GM12878 (cell line): Measurements from ENCODE around the gene PPIP5K2. TPM values are rescaled to one million over a fixed set of nuclear protein-coding genes. Genes with fewer than 3 reads are reported as not detected.

Source experiments
- ATAC-seq: fragments of 200-7000 bp; cut with Tn5 transposase; 3 replicates; pipeline ENCODE4 v1.9.1; 2020; ENCODE audit warnings: mild to moderate bottlenecking, moderate library complexity
- BruUV-seq: library from RNA; stranded (reverse); fragments of 400-500 nt; replicated peaks from 2 replicates; lab custom pipeline; 2021; lab: Mats Ljungman, UMichigan
- CTCF ChIA-PET: fragments of 300-600 bp; sonication (Branson Sonifier 250); formaldehyde crosslinking; extraction: SDS; loops from one replicate; lab custom pipeline; 2021; ENCODE audit warnings: inconsistent platforms; lab: Yijun Ruan, JAX
- POLR2A ChIA-PET: fragments of 350-600 bp; formaldehyde crosslinking; extraction: SDS; loops from one replicate; lab custom pipeline; 2021; ENCODE audit warnings: inconsistent platforms; lab: Charles Lee
- RAD21 ChIA-PET: fragments of 300-600 bp; sonication (Branson Sonifier 250); formaldehyde crosslinking; loops from one replicate; lab custom pipeline; 2023; ENCODE audit warnings: antibody characterized with exemption; ENCODE audit not compliant: unreplicated experiment; lab: Charles Lee
- SMC1A ChIA-PET: fragments of 300-600 bp; sonication (Branson Sonifier 250); formaldehyde crosslinking; loops from one replicate; lab custom pipeline; 2023; ENCODE audit not compliant: unreplicated experiment, uncharacterized antibody; lab: Charles Lee
- DNase-seq: peaks from one replicate; pipeline ENCODE4 v3.0.0-alpha.2; 2011; ENCODE audit warnings: low read depth, low spot score
- FAIRE-seq: peaks from 3 replicates; lab custom pipeline; 2011; peaks lifted over from hg19 to GRCh38; lab: Jason Lieb, UNC
- H2AFZ ChIP-seq: 2 replicates; pipeline ENCODE4 v1.6.0; 2011; ENCODE audit warnings: low read depth, low read length, control low read depth; ENCODE audit not compliant: control insufficient read depth
- H3K27ac ChIP-seq: 2 replicates; pipeline ENCODE4 v1.5.1; 2011; ENCODE audit warnings: control low read depth; ENCODE audit not compliant: control insufficient read depth, insufficient read depth
- H3K27me3 ChIP-seq, 2 experiments: replicated peaks in 1 of 2; 2 replicates each; pipeline versions ENCODE4 v1.6.0 to v1.6.1; 2011; ENCODE audit warnings: low read length in 1 of 2; ENCODE audit not compliant: control insufficient read depth in 2 of 2, insufficient read depth in 2 of 2
- H3K36me3 ChIP-seq, 2 experiments: 2 replicates each; pipeline ENCODE4 v1.5.1; 2011; ENCODE audit warnings: low read length in 1 of 2; ENCODE audit not compliant: control insufficient read depth in 2 of 2, insufficient read depth in 2 of 2
- H3K4me1 ChIP-seq: 2 replicates; pipeline ENCODE4 v1.6.1; 2011; ENCODE audit warnings: mild to moderate bottlenecking, low read length, moderate library complexity, mixed read lengths; ENCODE audit not compliant: control insufficient read depth, insufficient read depth
- H3K4me2 ChIP-seq: 2 replicates; pipeline ENCODE4 v1.6.0; 2011; ENCODE audit warnings: control low read depth; ENCODE audit not compliant: control insufficient read depth, insufficient read depth
- H3K4me3 ChIP-seq: fragments of 200-600 bp; sonication (generic); 2 replicates; pipeline ENCODE4 v1.5.1; 2016
- H3K79me2 ChIP-seq: 2 replicates; pipeline ENCODE4 v1.6.0; 2011; ENCODE audit warnings: low read length; ENCODE audit not compliant: control insufficient read depth, insufficient read depth
- H3K9ac ChIP-seq: 2 replicates; pipeline ENCODE4 v1.8.0; 2011; ENCODE audit warnings: low read length, control low read depth, mixed read lengths; ENCODE audit not compliant: control insufficient read depth, insufficient read depth
- H3K9me3 ChIP-seq: replicated peaks from 3 replicates; pipeline ENCODE4 v1.5.1; 2011; ENCODE audit warnings: mild to moderate bottlenecking, low read length; ENCODE audit not compliant: control insufficient read depth, insufficient read depth
- H4K20me1 ChIP-seq: 2 replicates; pipeline ENCODE4 v1.6.0; 2011; ENCODE audit not compliant: control insufficient read depth, insufficient read depth
- CREB1 ChIP-seq: IDR thresholded peaks from 2 replicates; pipeline ENCODE4 v1.6.1; 2012; ENCODE audit warnings: low read depth, mild to moderate bottlenecking, inconsistent platforms
- EP300 ChIP-seq, 2 experiments: fragments of 150-350 bp in 1 of 2; IDR thresholded peaks; 2 replicates each; pipeline ENCODE4 v1.6.1; 2011 to 2012; ENCODE audit warnings: low read depth in 2 of 2, low read length in 2 of 2, borderline replicate concordance in 1 of 2, improper control_type of control experiment in 1 of 2, inconsistent platforms in 1 of 2; ENCODE audit not compliant: control insufficient read depth in 1 of 2
- FOXK2 ChIP-seq: fragments of 450-650 bp; IDR thresholded peaks from 2 replicates; pipeline ENCODE4 v1.6.1; 2017; ENCODE audit warnings: mild to moderate bottlenecking, moderate library complexity
- FOXM1 ChIP-seq: IDR thresholded peaks from 2 replicates; pipeline ENCODE4 v1.6.1; 2012; ENCODE audit warnings: low read depth, mild to moderate bottlenecking, inconsistent platforms, low read length, moderate library complexity
- HDGF ChIP-seq: fragments of 450-650 bp; IDR thresholded peaks from 2 replicates; pipeline ENCODE4 v1.6.1; 2016; ENCODE audit warnings: antibody characterized with exemption
- IRF4 ChIP-seq: IDR thresholded peaks from 2 replicates; pipeline ENCODE4 v1.6.1; 2011; ENCODE audit warnings: low read depth, low read length
- LARP7 ChIP-seq: fragments of 450-650 bp; IDR thresholded peaks from 2 replicates; pipeline ENCODE4 v1.6.1; 2017; ENCODE audit warnings: mild to moderate bottlenecking
- MYC ChIP-seq: IDR thresholded peaks from 2 replicates; pipeline ENCODE4 v1.6.1; 2011; ENCODE audit warnings: mild to moderate bottlenecking, low read length, moderate library complexity, inconsistent platforms; ENCODE audit not compliant: insufficient read depth, insufficient replicate concordance, insufficient read length, severe bottlenecking
- NBN ChIP-seq: fragments of 450-650 bp; IDR thresholded peaks from 2 replicates; pipeline ENCODE4 v1.6.1; 2016
- NR2F1 ChIP-seq: fragments of 450-650 bp; conservative IDR thresholded peaks from 2 replicates; pipeline ENCODE4 v1.6.1; 2017; ENCODE audit warnings: mild to moderate bottlenecking
- RAD51 ChIP-seq: fragments of 450-650 bp; IDR thresholded peaks from 2 replicates; pipeline ENCODE4 v1.6.1; 2016; ENCODE audit warnings: moderate library complexity, mild to moderate bottlenecking, inconsistent platforms
- RB1 ChIP-seq: fragments of 450-650 bp; formaldehyde crosslinking; IDR thresholded peaks from 2 replicates; pipeline ENCODE4 v1.6.1; 2017; ENCODE audit warnings: mild to moderate bottlenecking, borderline replicate concordance
- RUNX3 ChIP-seq: IDR thresholded peaks from 2 replicates; pipeline ENCODE4 v1.6.1; 2012; ENCODE audit warnings: low read length, inconsistent platforms
- SMARCA5 ChIP-seq: fragments of 450-650 bp; IDR thresholded peaks from 2 replicates; pipeline ENCODE4 v1.6.1; 2017; ENCODE audit warnings: mild to moderate bottlenecking
- WGBS: methylation state at CpG from one replicate; pipeline ENCODE4 v1.1.6; 2016; ENCODE audit warnings: low lambda C conversion rate; ENCODE audit not compliant: insufficient replicate concordance, insufficient coverage; ENCODE audit errors: missing lambda C conversion rate; 5-methylcytosine and 5-hydroxymethylcytosine counted together
- in situ Hi-C: fragments of 300-500 bp; cut with MboI; formaldehyde crosslinking; loops from 9 replicates; pipeline ENCODE4 v1.14.3; 2018; ENCODE audit warnings: mixed read lengths
- intact Hi-C: fragments of 100-400 bp; cut with micrococcal nuclease; formaldehyde crosslinking; loops from one replicate; pipeline ENCODE4 v1.14.2; 2022; ENCODE audit not compliant: unreplicated experiment
- polyA plus RNA-seq, 11 experiments: library from polyadenylated mRNA; depleted of rRNA in 4 of 11; unstranded in 6 of 11; stranded (reverse) in 5 of 11; fragments of >200 nt; fragmentation: Nextera tagmentation in 4 of 11; fragmentation: Illumina TruSeq in 1 of 11; extraction: Ambion mirVana in 4 of 11; extraction: Trizol in 1 of 11; gene quantifications; 1 replicate in 1 of 11; 2 replicates in 10 of 11; pipeline versions ENCODE4 v1.2.1 to v1.2.3, GENCODE V29; 2011 to 2016; ENCODE audit warnings: inconsistent platforms in 2 of 11, missing spikeins in 2 of 11, low read depth in 1 of 11
- total RNA-seq, 4 experiments: library from RNA; depleted of rRNA in 3 of 4; stranded (reverse); fragments of >200 nt in 3 of 4; fragmentation: Illumina TruSeq in 1 of 4; extraction: Trizol in 1 of 4; gene quantifications; 2 replicates each; pipeline versions ENCODE4 v1.2.1 to v1.2.3, GENCODE V29; 2013 to 2021
- TF ChIP-seq, protein P1 (sequence below): IDR thresholded peaks from 2 replicates; pipeline ENCODE4 v1.6.1; 2012; ENCODE audit warnings: low read depth, low read length, improper control_type of control experiment
- TF ChIP-seq, protein P2 (sequence below): fragments of 450-650 bp; IDR thresholded peaks from 2 replicates; pipeline ENCODE4 v1.6.1; 2017; ENCODE audit warnings: mild to moderate bottlenecking, moderate library complexity
- TF ChIP-seq, protein P3 (sequence below): fragments of 450-650 bp; IDR thresholded peaks from 2 replicates; pipeline ENCODE4 v1.6.1; 2017; ENCODE audit warnings: mild to moderate bottlenecking, low read depth, inconsistent platforms; ENCODE audit not compliant: poor library complexity, severe bottlenecking
- TF ChIP-seq, protein P4 (sequence below): IDR thresholded peaks from 2 replicates; pipeline ENCODE4 v1.6.1; 2011; ENCODE audit warnings: low read depth, mild to moderate bottlenecking, low read length, moderate library complexity, borderline replicate concordance; ENCODE audit errors: extremely low read depth

The PPIP5K2 gene
- total and polyA plus RNA-seq, 10 of the 15 experiments (the other 5 are each of a cell fraction or from before 2014, with no cell fraction given), result 27.7 to 87.3 (median 58.6) TPM

DNA sequence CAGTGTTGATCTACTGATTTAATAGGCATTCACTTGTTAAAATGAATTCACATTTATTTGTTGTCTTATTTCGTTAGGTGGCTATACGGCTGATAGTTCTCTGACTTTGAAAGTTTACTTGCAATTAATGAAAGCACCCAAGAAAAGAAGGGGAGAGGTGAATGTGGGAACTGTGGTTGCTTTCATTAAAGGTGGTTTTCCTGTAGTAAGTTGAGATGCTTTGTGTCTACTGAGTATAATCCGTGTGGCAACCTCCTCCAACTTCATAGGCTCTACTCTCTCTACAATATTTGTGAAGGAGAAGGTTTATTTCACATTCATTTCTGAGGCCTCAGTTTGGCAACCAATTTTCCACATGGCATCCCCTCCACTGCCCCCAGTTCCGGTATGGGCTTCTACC is 125.7 kb downstream of the PPIP5K2 start:
- no TSS peak for BruUV-seq
- in situ Hi-C loops, result no loop called here
- H3K27me3 ChIP-seq, result no peaks in the 10 kb centered on the region; a peak in 1 of 4 replicates
- no peaks in the 10 kb centered on the region for H3K4me1 ChIP-seq
- intact Hi-C loops, result no loop called here
- DNase-seq, result no peak
- ChIA-PET POLR2A (no interaction called here), RAD21 (no interaction called here), SMC1A (interaction anchor here (1.0 kb wide), 1 partner anchor 11 kb away, joined by 4 read pairs; no protein-coding TSS in a partner anchor), CTCF (no interaction called here)
- H3K9me3 ChIP-seq, result no peaks in the 10 kb centered on the region
- 45% methylated on average over 4 of the region's 4 CpGs for WGBS
- H2AFZ ChIP-seq, result no peak overlapping the region
- no peaks in the 10 kb centered on the region for H3K79me2 ChIP-seq
- no peak overlapping the region for H3K4me3 ChIP-seq
- ATAC-seq, result no peak
- no peaks in the 10 kb centered on the region for H3K36me3 ChIP-seq
- H3K27ac ChIP-seq, result no peak overlapping the region
- no peak for FAIRE-seq
- H4K20me1 ChIP-seq, result no peaks in the 10 kb centered on the region
- H3K9ac ChIP-seq, result no peak overlapping the region
- no peak overlapping the region for H3K4me2 ChIP-seq
- TF ChIP-seq FOXK2, result no peak
- no peak for TF ChIP-seq RUNX3
- no peak for TF ChIP-seq RAD51
- TF ChIP-seq, protein P1, sequence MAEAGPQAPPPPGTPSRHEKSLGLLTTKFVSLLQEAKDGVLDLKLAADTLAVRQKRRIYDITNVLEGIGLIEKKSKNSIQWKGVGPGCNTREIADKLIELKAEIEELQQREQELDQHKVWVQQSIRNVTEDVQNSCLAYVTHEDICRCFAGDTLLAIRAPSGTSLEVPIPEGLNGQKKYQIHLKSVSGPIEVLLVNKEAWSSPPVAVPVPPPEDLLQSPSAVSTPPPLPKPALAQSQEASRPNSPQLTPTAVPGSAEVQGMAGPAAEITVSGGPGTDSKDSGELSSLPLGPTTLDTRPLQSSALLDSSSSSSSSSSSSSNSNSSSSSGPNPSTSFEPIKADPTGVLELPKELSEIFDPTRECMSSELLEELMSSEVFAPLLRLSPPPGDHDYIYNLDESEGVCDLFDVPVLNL, result no peak
- TF ChIP-seq, protein P2, sequence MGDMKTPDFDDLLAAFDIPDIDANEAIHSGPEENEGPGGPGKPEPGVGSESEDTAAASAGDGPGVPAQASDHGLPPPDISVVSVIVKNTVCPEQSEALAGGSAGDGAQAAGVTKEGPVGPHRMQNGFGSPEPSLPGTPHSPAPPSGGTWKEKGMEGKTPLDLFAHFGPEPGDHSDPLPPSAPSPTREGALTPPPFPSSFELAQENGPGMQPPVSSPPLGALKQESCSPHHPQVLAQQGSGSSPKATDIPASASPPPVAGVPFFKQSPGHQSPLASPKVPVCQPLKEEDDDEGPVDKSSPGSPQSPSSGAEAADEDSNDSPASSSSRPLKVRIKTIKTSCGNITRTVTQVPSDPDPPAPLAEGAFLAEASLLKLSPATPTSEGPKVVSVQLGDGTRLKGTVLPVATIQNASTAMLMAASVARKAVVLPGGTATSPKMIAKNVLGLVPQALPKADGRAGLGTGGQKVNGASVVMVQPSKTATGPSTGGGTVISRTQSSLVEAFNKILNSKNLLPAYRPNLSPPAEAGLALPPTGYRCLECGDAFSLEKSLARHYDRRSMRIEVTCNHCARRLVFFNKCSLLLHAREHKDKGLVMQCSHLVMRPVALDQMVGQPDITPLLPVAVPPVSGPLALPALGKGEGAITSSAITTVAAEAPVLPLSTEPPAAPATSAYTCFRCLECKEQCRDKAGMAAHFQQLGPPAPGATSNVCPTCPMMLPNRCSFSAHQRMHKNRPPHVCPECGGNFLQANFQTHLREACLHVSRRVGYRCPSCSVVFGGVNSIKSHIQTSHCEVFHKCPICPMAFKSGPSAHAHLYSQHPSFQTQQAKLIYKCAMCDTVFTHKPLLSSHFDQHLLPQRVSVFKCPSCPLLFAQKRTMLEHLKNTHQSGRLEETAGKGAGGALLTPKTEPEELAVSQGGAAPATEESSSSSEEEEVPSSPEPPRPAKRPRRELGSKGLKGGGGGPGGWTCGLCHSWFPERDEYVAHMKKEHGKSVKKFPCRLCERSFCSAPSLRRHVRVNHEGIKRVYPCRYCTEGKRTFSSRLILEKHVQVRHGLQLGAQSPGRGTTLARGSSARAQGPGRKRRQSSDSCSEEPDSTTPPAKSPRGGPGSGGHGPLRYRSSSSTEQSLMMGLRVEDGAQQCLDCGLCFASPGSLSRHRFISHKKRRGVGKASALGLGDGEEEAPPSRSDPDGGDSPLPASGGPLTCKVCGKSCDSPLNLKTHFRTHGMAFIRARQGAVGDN, result no peak
- TF ChIP-seq LARP7, result no peak
- TF ChIP-seq CREB1, result no peak
- no peak for TF ChIP-seq EP300 (IDR thresholded peaks at IDR 0.05; ENCODE audit: borderline replicate concordance in 1 of 2, control insufficient read depth in 1 of 2, low read depth in 2 of 2, low read length in 2 of 2)
- no peak for TF ChIP-seq NBN
- TF ChIP-seq SMARCA5, result no peak
- no peak for TF ChIP-seq IRF4
- TF ChIP-seq MYC, result no peak
- TF ChIP-seq, protein P3, sequence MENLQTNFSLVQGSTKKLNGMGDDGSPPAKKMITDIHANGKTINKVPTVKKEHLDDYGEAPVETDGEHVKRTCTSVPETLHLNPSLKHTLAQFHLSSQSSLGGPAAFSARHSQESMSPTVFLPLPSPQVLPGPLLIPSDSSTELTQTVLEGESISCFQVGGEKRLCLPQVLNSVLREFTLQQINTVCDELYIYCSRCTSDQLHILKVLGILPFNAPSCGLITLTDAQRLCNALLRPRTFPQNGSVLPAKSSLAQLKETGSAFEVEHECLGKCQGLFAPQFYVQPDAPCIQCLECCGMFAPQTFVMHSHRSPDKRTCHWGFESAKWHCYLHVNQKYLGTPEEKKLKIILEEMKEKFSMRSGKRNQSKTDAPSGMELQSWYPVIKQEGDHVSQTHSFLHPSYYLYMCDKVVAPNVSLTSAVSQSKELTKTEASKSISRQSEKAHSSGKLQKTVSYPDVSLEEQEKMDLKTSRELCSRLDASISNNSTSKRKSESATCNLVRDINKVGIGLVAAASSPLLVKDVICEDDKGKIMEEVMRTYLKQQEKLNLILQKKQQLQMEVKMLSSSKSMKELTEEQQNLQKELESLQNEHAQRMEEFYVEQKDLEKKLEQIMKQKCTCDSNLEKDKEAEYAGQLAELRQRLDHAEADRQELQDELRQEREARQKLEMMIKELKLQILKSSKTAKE, result no peak
- TF ChIP-seq, protein P4, sequence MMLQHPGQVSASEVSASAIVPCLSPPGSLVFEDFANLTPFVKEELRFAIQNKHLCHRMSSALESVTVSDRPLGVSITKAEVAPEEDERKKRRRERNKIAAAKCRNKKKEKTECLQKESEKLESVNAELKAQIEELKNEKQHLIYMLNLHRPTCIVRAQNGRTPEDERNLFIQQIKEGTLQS, result no peak
- no peak for TF ChIP-seq NR2F1
- TF ChIP-seq RB1, result no peak
- TF ChIP-seq HDGF, result no peak
- TF ChIP-seq FOXM1, result no peak
